Measurements from ENCODE around the gene ARHGEF4. TPM values are rescaled to one million over a fixed set of nuclear protein-coding genes. Genes with fewer than 3 reads are reported as not detected.

The ARHGEF4 gene
- total and polyA plus RNA-seq, 7 experiments from 2014 or later, result 2.0 to 4.4 (median 3.0) TPM; not detected in 1

DNA sequence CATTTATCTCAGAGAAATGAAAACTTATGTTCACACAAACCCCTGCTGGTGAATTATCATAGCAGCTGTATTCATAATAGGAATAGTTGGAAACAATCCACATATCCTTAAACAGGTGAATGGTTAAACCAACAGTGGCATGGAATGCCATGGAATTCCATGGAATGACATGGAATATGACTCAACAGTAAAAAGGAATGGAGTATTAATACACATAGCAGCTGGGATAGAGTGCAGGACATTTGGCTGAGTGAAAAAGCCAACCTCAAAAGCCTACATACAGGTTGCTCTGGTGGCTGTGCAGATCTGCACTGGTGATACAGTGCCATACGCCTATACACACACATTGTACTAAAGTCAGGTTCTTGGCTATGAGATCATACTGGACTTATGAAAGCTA is 187.0 kb downstream of the ARHGEF4 start:
- Histone ChIP-seq H3K4me1 (ENCODE audit: control insufficient read depth in 2 of 2, insufficient read depth in 2 of 2, low read length in 2 of 2) (no peaks in the 10 kb centered on the region), H3K36me3 (ENCODE audit: control insufficient read depth in 2 of 3, insufficient read depth in 3 of 3, low read length in 3 of 3) (no peaks in the 10 kb centered on the region), H3K27ac (ENCODE audit: low read depth, low read length) (no peak overlapping the region), H3K9me3 (ENCODE audit: control insufficient read depth in 2 of 3, low read length in 3 of 3) (no peaks in the 10 kb centered on the region), H3K4me3 (ENCODE audit: low read length) (no peak overlapping the region), H3K27me3 (ENCODE audit: control insufficient read depth in 2 of 2, insufficient read depth in 2 of 2, low read length in 2 of 2) (peaks cover 0 to 6% of the 10 kb centered on the region in 2 donors)
- CTCF ChIA-PET, result no interaction called here
- DNase-seq (no peak), ATAC-seq (no peak)
- H3K36me3 Mint-ChIP-seq, result peaks cover 0 to 4% (median 0%) of the 10 kb centered on the region in 5 donors
- intact Hi-C loops (cut with micrococcal nuclease), result no loop called here
- POLR2A ChIA-PET, result no interaction called here
- H3K4me3 Mint-ChIP-seq, result no peak overlapping the region
- H3K9me3 Mint-ChIP-seq, result peaks cover 0 to 15% (median 4%) of the 10 kb centered on the region in 11 donors
- no peaks in the 10 kb centered on the region for H3K4me1 Mint-ChIP-seq
- H3K27ac Mint-ChIP-seq, result no peak overlapping the region
- peaks cover 27 to 51% (median 46%) of the 10 kb centered on the region in 5 donors for H3K27me3 Mint-ChIP-seq

GRCh38 chr2:131026919-131027318 is 190.2 kb downstream of the ARHGEF4 start:
- CTCF ChIA-PET, result no interaction called here
- H3K9me3 ChIP-seq (ENCODE audit: control insufficient read depth in 2 of 3, low read length in 3 of 3), result no peaks in the 10 kb centered on the region
- no peaks in the 10 kb centered on the region for H3K4me1 ChIP-seq (ENCODE audit: control insufficient read depth in 2 of 2, insufficient read depth in 2 of 2, low read length in 2 of 2)
- peaks cover 0 to 13% (median 4%) of the 10 kb centered on the region in 11 donors for H3K9me3 Mint-ChIP-seq
- H3K27ac ChIP-seq (ENCODE audit: low read depth, low read length), result no peak overlapping the region
- peaks cover 22 to 43% (median 42%) of the 10 kb centered on the region in 5 donors for H3K27me3 Mint-ChIP-seq
- H3K27me3 ChIP-seq (ENCODE audit: control insufficient read depth in 2 of 2, insufficient read depth in 2 of 2, low read length in 2 of 2), result peaks cover 0 to 6% of the 10 kb centered on the region in 2 donors
- H3K27ac Mint-ChIP-seq, result no peak overlapping the region
- no peak overlapping the region for H3K4me3 ChIP-seq (ENCODE audit: low read length)
- H3K36me3 ChIP-seq (ENCODE audit: control insufficient read depth in 2 of 3, insufficient read depth in 3 of 3, low read length in 3 of 3), result no peaks in the 10 kb centered on the region
- intact Hi-C loops (cut with micrococcal nuclease), result no loop called here
- no peak overlapping the region for H3K4me3 Mint-ChIP-seq
- ATAC-seq (no peak), DNase-seq (no peak)
- POLR2A ChIA-PET, result no interaction called here
- no peaks in the 10 kb centered on the region for H3K4me1 Mint-ChIP-seq
- H3K36me3 Mint-ChIP-seq, result peaks cover 0 to under 1% (median 0%) of the 10 kb centered on the region in 5 donors

DNA sequence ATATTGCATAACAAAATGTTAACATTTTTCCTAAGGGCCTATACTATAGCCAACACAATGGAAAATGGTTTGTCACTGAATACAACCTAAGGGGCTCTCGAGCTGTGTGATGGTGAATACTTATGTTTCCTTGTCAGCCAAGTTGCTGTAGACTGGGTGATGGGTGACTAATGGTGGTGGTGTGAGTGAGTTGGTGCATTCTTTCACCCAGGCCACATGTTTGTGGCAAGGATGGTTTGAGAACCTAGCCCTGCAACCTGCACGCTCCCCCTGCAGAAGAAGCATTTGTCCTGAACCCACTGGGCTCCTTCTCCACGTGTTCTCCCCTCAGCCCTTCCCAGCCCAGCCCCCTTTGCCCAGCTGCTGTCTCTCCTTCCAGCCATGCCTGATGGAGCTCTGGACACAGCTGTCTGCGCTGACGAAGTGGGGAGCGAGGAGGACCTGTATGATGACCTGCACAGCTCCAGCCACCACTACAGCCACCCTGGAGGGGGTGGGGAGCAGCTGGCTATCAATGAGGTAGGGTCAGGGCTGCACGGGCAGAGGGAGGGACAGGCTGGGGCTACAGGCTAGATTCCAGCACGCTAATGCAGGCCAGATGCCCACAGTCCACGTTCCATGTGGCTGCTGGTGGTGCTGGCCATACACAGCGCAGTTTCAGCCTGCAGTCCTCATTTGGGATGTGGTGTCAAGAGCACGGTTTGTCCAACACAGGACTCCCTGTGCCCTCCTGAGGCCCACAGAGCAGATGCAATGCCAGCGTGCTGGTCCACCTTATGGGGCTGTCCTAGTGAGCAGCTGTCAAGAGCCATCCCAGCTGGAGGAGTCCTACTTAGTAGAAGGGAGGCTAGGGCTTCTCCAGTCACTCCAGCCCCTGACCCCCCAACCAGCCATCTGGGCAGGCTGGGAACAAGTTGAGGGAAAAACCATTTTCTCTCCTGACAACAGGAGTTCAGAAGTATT is 191.1 kb downstream of the ARHGEF4 start:
- Mint-ChIP-seq H3K36me3 (no peaks in the 10 kb centered on the region), H3K9me3 (peaks cover 0 to 12% (median 4%) of the 10 kb centered on the region in 11 donors), H3K27me3 (peaks cover 22 to 38% (median 36%) of the 10 kb centered on the region in 5 donors), H3K4me3 (no peak overlapping the region), H3K27ac (no peak overlapping the region), H3K4me1 (no peaks in the 10 kb centered on the region)
- ATAC-seq (no peak), DNase-seq (no peak)
- intact Hi-C loops (cut with micrococcal nuclease), result no loop called here
- Histone ChIP-seq H3K27me3 (ENCODE audit: control insufficient read depth in 2 of 2, insufficient read depth in 2 of 2, low read length in 2 of 2) (peaks cover 0 to 6% of the 10 kb centered on the region in 2 donors), H3K27ac (ENCODE audit: low read depth, low read length) (no peak overlapping the region), H3K4me1 (ENCODE audit: control insufficient read depth in 2 of 2, insufficient read depth in 2 of 2, low read length in 2 of 2) (no peaks in the 10 kb centered on the region), H3K36me3 (ENCODE audit: control insufficient read depth in 2 of 3, insufficient read depth in 3 of 3, low read length in 3 of 3) (no peaks in the 10 kb centered on the region), H3K4me3 (ENCODE audit: low read length) (no peak overlapping the region), H3K9me3 (ENCODE audit: control insufficient read depth in 2 of 3, low read length in 3 of 3) (no peaks in the 10 kb centered on the region)
- ChIA-PET POLR2A (no interaction called here), CTCF (no interaction called here)

DNA sequence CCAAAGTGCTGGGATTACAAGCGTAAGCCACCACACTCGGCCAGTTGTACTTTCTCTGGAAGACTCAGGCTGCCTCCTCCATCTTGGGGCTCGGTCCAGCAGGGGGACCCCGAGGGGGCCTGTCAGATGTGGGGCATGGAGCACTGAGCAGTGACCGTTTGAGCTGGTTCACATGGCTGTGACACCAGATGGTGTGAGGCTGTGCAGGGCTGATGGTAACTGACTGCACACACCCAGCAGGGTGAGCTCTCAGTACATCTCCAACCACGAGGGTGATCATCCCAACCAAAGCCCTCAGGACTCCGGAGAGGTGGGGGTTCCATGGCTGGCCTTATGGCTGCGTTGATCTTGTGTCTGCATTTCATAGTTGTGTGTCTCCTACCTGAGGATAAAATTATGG is 193.1 kb downstream of the ARHGEF4 start:
- peaks cover 0 to 12% (median 4%) of the 10 kb centered on the region in 11 donors for H3K9me3 Mint-ChIP-seq
- intact Hi-C loops (cut with micrococcal nuclease), result no loop called here

GRCh38 chr2:131030478-131030971 is 193.8 kb downstream of the ARHGEF4 start:
- intact Hi-C loops (cut with micrococcal nuclease), result no loop called here
- H3K27me3 Mint-ChIP-seq, result peaks cover 18 to 39% (median 23%) of the 10 kb centered on the region in 5 donors

More for the DNA sequence above, 193.1 kb downstream of the ARHGEF4 start:
- Mint-ChIP-seq H3K27ac (no peak overlapping the region), H3K4me1 (peaks cover 0 to 11% (median 9%) of the 10 kb centered on the region in 7 donors), H3K27me3 (peaks cover 25 to 44% (median 31%) of the 10 kb centered on the region in 5 donors), H3K4me3 (no peak overlapping the region), H3K36me3 (no peaks in the 10 kb centered on the region)
- Histone ChIP-seq H3K27me3 (ENCODE audit: control insufficient read depth in 2 of 2, insufficient read depth in 2 of 2, low read length in 2 of 2) (peaks cover 0 to 6% of the 10 kb centered on the region in 2 donors), H3K9me3 (ENCODE audit: control insufficient read depth in 2 of 3, low read length in 3 of 3) (no peaks in the 10 kb centered on the region), H3K4me3 (ENCODE audit: low read length) (no peak overlapping the region), H3K36me3 (ENCODE audit: control insufficient read depth in 2 of 3, insufficient read depth in 3 of 3, low read length in 3 of 3) (no peaks in the 10 kb centered on the region), H3K27ac (ENCODE audit: low read depth, low read length) (no peak overlapping the region), H3K4me1 (ENCODE audit: control insufficient read depth in 2 of 2, insufficient read depth in 2 of 2, low read length in 2 of 2) (peaks cover 0 to 8% of the 10 kb centered on the region in 2 donors)
- ATAC-seq (no peak), DNase-seq (no peak)
- ChIA-PET POLR2A (no interaction called here), CTCF (no interaction called here)

DNA sequence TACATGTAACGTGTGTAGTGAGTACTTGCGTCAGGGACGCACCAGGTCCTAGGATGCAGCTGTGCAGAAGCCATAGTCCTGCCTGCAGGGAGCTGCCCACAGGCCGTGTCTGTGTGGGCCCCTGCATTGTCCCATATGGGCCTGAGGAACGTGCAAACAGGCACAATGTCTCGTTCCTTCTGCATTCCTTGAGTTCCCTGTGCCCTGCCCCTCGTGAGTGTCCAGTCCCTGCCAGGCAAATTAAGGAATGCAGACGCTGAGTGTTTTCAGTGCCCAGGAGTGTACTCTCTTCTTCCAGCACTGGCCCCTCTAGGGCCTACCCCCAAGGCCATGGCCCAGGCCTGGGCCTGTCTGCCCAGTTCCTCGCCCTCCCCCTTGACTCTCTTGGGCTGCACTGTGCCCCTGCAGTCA is 194.7 kb downstream of the ARHGEF4 start:
- ATAC-seq, result peak; percentile 3
- Histone ChIP-seq H3K4me3 (ENCODE audit: low read length) (no peak overlapping the region), H3K36me3 (ENCODE audit: control insufficient read depth in 2 of 3, insufficient read depth in 3 of 3, low read length in 3 of 3) (no peaks in the 10 kb centered on the region), H3K9me3 (ENCODE audit: control insufficient read depth in 2 of 3, low read length in 3 of 3) (no peaks in the 10 kb centered on the region), H3K4me1 (ENCODE audit: control insufficient read depth in 2 of 2, insufficient read depth in 2 of 2, low read length in 2 of 2) (peaks cover 0 to 8% of the 10 kb centered on the region in 2 donors), H3K27ac (ENCODE audit: low read depth, low read length) (no peak overlapping the region), H3K27me3 (ENCODE audit: control insufficient read depth in 2 of 2, insufficient read depth in 2 of 2, low read length in 2 of 2) (no peaks in the 10 kb centered on the region)
- Mint-ChIP-seq H3K4me3 (no peak overlapping the region), H3K36me3 (no peaks in the 10 kb centered on the region), H3K27me3 (peaks cover 11 to 39% (median 16%) of the 10 kb centered on the region in 5 donors), H3K27ac (no peak overlapping the region), H3K4me1 (peaks cover 0 to 11% (median 9%) of the 10 kb centered on the region in 7 donors), H3K9me3 (peaks cover 0 to 12% (median 4%) of the 10 kb centered on the region in 11 donors)
- no peak for DNase-seq
- intact Hi-C loops (cut with micrococcal nuclease), result no loop called here
- CTCF ChIA-PET, result no interaction called here
- POLR2A ChIA-PET, result no interaction called here

More at GRCh38 chr2:131030478-131030971, 193.8 kb downstream of the ARHGEF4 start:
- H3K4me3 Mint-ChIP-seq, result no peak overlapping the region
- no peak for ATAC-seq
- H3K36me3 ChIP-seq (ENCODE audit: control insufficient read depth in 2 of 3, insufficient read depth in 3 of 3, low read length in 3 of 3), result no peaks in the 10 kb centered on the region
- peaks cover 0 to 11% (median 9%) of the 10 kb centered on the region in 7 donors for H3K4me1 Mint-ChIP-seq
- ChIA-PET CTCF (no interaction called here), POLR2A (no interaction called here)
- no peak for DNase-seq
- H3K27ac ChIP-seq (ENCODE audit: low read depth, low read length), result no peak overlapping the region
- H3K9me3 ChIP-seq (ENCODE audit: control insufficient read depth in 2 of 3, low read length in 3 of 3), result no peaks in the 10 kb centered on the region
- peaks cover 0 to 12% (median 4%) of the 10 kb centered on the region in 11 donors for H3K9me3 Mint-ChIP-seq
- H3K4me3 ChIP-seq (ENCODE audit: low read length), result no peak overlapping the region
- no peak overlapping the region for H3K27ac Mint-ChIP-seq
- H3K4me1 ChIP-seq (ENCODE audit: control insufficient read depth in 2 of 2, insufficient read depth in 2 of 2, low read length in 2 of 2), result peaks cover 0 to 8% of the 10 kb centered on the region in 2 donors
- no peaks in the 10 kb centered on the region for H3K27me3 ChIP-seq (ENCODE audit: control insufficient read depth in 2 of 2, insufficient read depth in 2 of 2, low read length in 2 of 2)
- H3K36me3 Mint-ChIP-seq, result no peaks in the 10 kb centered on the region
